GM19043 (cell line): ENCODE data around the gene CTXND1.
"Not testable (repeated sequence)": the region's sequence is repeated elsewhere in the genome, so short reads cannot be mapped to it uniquely, and the experiment has no call there.

ENCODE experiments used
- ATAC-seq: cut with Tn5 transposase; IDR thresholded peaks from one replicate; pipeline ENCODE4 v1.9.1; 2021; ENCODE audit warnings: low read depth; ENCODE audit not compliant: unreplicated experiment

Gene CTXND1

DNA sequence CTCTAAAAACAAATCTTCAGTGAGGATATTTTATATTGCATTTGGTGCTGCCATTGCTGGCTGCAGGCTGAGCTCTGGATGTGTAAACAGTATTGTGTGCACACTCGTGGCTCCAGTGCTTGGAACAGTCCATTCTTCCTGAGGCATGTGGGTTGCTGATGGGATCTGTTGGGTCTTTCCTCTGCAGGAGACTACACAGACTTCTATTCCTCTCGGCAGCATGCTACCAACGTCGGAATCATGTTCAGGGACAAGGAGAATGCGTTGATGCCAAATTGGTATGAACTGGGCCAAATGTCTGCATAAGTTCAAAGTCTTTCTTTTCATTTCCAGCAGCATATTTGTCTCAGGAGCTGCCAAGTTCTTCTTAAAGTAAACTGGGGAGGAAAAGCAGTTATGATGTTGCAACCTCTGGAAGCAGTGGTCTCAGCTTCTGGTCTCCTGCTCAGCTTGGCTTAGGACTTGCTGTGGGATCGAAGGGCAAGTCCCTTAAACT lies 89.9 kb downstream of the CTXND1 start:
- no peak for ATAC-seq

DNA sequence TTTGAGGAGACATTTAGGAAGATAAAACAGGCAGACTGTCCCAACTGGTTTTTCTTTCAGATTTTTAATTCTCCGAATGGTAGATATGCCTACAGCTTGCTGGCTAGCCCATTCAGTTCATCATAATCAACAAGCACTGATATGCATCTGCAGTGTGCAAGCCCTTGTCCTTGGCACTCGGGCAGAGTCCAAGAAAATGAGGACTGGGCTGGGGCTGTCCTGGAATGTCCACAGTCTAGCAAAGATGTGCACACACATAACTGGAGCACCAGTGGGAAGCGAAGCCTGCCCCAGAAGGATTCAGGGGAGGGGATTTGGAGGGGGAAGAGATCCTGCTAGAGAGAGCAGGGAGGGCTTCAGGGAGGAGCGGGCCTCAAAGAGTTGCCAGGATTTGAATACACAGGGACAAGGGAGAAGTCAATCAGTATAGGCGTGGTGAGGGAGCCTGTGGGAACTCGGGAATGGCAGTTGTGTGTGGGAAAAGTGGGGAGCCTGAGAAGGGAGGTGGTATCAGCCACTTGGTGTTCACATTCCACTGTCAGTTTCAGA lies 90.5 kb downstream of the CTXND1 start:
- ATAC-seq: no peak

DNA sequence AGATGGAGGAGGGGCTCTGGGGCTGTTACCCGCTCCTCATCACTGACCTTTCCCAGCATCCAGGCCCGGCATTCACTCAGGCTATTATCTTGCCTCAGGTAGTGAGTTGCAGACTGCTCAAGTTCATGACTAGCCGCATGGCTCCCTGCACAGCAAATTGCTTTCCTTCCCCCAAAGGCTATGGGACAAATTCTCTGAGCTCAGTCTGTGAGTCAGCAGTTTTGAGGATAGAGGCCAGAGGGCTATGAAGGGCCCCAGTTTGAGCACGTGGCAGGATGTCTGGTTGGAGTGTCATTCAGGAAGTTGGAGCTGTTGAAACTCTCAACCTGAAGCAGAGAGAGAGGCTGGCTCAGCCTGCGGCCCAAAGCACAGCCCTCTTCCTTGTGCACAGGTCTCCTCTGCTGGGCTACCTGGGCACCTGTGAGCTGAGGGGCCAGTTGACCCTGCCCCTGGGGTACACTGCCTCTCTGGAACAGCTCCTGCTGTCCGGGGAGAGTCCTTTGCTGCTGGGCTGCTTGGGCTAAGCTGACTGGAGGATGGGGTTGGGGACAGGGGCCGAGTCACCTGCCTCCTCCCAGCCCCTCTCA lies 91.3 kb downstream of the CTXND1 start:
- peak; percentile 66 for ATAC-seq

DNA sequence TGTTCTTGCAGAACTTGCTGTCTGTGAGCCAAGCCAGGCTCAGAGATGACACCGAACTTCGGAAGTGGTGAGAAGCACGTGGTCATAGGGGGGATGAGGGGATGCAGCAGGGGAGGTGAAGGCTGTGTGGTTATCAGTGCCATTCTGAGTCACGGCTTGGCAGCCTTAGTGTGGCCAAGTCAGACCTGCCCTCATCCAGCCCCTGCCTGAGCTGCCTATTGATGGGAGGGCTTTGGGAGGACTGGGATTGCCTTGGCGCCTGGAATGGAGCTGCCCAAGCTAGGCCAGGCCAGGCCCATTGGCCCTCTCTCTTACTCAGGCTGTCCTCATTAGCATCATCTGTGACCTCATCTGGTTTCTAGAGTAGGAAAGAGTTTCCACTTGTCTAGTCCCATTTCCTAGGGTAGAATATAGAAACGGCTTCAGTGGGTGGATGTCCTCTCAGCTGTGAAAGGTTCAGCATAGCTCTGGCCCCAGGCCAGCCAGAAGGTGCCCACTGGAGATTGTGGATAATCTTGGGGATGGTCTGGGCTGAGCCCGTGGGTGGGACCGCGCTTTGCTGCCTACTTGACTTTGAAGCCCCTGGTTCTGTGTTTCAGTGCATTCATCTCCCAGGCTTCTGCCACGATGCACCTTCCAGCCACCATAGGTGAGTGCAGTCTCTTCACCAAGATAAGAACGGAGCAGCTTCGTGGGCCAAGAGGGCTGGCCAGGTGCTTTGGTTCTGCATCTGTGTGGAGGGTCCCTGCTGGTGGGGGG lies 92.0 kb downstream of the CTXND1 start:
- no peak for ATAC-seq

GRCh38 chr15:80159301-80159700 lies 92.7 kb downstream of the CTXND1 start:
- no peak for ATAC-seq

DNA sequence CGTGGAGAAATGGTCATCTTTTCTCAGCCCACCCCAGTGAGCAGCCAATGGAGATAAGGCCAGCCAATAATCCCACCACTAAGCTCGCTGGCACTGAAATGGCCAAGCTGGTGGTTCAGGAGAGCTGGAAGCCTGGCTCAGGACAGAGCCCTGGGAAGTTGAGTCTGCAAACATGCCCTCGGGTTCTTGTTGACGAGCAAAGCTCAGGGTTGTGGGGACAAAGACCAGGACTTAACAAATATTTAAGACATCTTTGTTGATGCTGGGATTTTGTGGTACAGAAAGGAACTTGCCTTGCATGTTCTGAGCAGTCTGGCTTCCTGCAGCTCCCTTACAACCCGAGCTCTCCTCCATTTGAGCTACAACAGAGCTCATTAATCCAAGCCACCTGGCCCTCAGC lies 94.8 kb downstream of the CTXND1 start:
- ATAC-seq: no peak

DNA sequence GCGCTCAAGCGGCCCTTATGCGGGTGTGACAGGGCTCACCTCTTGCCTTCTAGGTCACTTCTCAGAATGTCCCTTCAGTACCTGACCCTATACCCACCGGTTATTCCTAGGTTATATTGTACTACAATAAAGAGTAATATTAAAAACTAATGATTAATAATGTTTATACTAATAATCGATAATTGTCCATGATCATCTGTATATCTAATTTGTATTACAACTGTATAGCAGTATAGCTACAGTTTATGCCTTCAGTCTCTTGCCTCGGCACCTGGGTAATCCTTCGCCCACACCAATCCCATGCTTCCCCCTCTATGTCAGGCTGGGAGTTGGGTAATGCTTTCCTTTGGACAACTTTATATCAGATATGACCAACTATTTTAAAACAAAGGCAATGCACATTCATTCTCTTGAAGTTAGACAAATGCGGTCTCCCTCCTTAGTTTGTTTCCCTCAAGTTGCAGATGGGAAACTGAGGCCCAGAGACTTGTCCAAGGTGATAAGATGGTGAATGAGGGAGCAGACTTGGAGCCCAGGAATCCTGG lies 95.8 kb downstream of the CTXND1 start:
- ATAC-seq: no peak

DNA sequence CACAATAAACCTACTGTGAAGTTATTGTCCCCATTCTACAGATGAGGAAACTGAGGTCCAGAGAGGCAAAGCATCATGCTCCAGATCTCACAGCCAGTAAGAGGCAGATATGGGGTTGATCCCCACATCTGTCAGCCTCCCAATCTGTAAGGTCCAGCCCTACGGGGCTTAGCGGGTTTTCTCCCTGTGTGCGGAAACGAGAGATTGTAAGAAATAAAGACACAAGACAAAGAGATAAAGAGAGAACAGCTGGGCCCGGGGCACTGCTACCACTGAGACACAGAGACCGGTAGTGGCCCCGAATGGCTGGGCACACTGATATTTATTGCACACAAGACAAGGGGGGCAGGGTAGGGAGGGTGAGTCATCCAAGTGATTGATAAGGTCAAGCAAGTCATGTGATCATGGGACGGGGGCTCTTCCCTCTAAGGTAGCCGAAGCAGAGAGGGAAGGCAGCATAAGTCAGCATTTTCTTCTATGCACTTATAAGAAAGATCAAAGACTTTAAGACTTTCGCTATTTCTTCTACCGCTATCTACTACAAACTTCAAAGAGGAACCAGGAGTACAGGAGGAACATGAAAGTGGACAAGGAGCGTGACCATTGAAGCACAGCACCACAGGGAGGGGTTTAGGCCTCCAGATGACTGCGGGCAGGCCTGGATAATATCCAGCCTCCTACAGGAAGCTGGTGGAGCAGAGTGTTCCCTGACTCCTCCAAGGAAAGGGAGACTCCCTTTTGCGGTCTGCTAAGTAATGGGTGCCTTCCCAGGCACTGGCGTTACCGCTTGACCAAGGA lies 96.4 kb downstream of the CTXND1 start:
- ATAC-seq: not testable (repeated sequence)

DNA sequence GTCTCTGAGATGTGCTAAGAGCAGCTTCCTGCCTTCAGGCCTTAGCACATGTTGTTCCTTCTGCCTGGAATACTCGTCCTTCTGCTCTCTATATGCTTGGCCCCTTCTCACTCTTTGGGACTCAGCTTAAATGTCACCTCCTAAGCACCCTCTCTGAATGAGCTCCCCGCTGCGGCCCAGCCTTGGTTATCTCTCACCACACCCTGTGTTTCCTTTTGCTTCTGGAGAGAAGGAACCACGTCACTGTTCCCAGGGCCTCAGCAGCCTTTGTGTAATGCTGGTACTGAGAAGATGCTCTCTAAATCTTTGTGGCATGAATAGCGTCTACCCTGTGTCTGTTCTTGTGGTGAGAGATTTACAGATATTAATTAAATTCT lies 97.0 kb downstream of the CTXND1 start:
- ATAC-seq: no peak

DNA sequence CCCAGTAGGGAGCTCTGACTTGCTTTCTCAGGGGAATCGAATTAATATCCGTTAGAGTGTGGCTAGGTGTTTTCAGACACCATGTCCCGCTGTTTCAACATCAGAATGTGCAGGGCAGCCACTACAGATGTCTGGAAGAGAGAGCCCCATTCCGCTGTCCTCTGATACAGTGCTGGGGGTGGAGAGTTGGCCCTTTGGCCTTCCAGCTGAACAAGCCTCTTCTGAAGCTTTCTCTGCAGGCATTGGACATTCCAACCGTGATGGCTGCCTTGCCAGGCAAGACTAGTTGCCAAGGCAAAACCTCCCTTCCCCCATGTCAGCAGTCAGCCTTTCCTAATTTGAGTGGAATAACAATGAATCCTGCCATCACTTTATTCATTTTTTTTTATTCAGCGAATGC lies 97.7 kb downstream of the CTXND1 start:
- ATAC-seq: no peak

DNA sequence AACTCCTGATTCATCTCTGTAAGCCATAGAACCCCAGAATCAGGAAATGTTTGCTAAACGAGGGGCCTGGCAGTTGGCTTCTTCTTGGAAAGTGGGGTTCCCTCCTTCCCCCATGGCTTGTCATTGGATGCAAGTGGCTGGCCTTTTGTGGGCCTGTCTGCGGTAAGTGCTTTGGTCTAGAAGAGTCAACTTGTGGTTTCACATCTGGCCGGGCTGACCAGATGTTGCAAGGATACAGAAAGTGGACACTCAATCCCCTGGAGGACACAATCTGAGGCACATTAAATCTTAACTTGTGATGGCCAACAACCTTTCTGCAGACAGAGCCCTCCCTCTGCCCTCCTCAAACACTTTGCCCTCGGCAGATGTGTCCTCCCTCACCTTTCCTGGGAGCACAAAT lies 98.1 kb downstream of the CTXND1 start:
- no peak for ATAC-seq

GRCh38 chr15:80152896-80153876 lies 98.8 kb downstream of the CTXND1 start, which contains the start of gene FAH:
FAH (plus strand) TSS chr15:80152999; CDS start chr15:80153055, 56 bp downstream.
- ATAC-seq: peak; percentile 36

GRCh38 chr15:80152180-80152895 lies 99.7 kb downstream of the CTXND1 start:
- ATAC-seq: peak; percentile 57

- ATAC-seq: no peak
These were observed 100.4 kb downstream of the CTXND1 start for GRCh38 chr15:80151576-80151975.

DNA sequence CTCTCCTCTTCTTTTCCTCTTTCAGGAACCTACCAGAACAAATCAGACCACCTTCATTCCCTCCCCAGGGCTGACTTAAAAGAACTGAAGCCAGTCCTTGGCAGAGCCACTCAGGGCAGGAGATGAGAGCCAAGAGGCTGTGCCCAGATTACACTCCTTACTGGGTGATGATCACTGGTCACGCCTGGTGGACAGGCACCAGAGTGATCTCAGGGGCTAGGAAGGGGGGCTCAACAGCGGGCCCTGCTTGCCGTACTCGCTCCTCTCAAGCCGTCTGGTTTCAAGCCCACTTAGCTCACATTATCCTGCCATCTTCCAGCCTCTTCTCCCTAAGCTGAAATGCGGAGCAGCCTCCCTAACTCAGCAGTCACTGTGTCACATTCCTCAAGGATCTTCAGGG lies 100.9 kb downstream of the CTXND1 start:
- no peak for ATAC-seq
